GM13977 (cell line): Measurements from ENCODE around the gene MAG.

ENCODE experiments used
- DNase-seq: peaks from one replicate; pipeline ENCODE4 v3.0.0; 2012; ENCODE audit warnings: low spot score
- in situ Hi-C: fragments of 300-500 bp; cut with MboI; formaldehyde crosslinking; loops from one replicate; pipeline ENCODE4 v1.12.0; 2022; ENCODE audit warnings: low sequenced_read_pairs, low pct_unique_long_range_greater_than_20kb, mixed read lengths, inconsistent platforms; ENCODE audit not compliant: unreplicated experiment
- TF ChIP-seq, protein P1 (sequence below): IDR thresholded peaks from 2 replicates; pipeline ENCODE4 v1.5.1; 2012; ENCODE audit warnings: mild to moderate bottlenecking, control low read depth; ENCODE audit not compliant: insufficient read depth; ENCODE audit errors: extremely low read depth, missing control alignments

MAG gene

DNA sequence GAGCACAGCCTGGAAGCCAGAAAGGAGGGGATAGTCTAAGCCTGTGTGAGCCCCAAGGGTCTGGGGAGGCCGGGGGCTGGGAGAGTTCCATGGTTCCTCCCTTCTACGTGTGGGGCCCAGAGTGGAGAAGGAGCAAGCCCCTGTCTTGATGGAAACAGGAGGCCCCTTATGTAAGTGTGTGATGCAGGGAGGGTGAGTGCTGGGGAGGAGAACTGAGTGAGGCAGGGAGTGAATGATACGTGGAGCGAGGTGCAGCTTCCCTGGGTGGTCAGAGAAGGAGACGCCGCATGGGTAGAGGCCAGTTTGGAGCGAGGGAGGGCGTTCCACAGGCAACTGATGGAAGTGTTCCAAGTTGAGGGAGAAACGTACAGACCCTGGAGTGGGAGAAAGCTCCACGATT, 16.0 kb downstream of the MAG start:
- DNase-seq = no peak
- in situ Hi-C loops = no loop called here
- TF ChIP-seq, protein P1, sequence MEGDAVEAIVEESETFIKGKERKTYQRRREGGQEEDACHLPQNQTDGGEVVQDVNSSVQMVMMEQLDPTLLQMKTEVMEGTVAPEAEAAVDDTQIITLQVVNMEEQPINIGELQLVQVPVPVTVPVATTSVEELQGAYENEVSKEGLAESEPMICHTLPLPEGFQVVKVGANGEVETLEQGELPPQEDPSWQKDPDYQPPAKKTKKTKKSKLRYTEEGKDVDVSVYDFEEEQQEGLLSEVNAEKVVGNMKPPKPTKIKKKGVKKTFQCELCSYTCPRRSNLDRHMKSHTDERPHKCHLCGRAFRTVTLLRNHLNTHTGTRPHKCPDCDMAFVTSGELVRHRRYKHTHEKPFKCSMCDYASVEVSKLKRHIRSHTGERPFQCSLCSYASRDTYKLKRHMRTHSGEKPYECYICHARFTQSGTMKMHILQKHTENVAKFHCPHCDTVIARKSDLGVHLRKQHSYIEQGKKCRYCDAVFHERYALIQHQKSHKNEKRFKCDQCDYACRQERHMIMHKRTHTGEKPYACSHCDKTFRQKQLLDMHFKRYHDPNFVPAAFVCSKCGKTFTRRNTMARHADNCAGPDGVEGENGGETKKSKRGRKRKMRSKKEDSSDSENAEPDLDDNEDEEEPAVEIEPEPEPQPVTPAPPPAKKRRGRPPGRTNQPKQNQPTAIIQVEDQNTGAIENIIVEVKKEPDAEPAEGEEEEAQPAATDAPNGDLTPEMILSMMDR = no peak

DNA sequence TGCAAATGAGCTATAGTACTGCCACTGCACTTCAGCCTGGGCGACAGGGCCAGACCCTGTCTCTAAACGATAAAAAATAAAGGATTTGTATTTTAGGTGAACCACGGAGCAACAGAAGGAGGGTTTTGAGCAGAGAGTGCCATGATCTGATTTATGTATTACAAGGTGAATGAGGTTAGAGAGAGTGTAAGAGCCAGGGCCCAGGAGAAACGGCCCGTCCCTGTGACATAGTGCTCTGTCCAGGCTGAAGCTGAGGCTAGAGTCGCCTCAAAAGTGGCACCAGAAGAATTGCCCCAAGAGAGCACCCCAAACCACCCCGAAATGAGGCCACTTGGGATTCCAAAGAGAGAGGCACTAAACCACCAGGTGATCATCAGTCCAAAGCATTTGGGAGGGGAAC, 16.9 kb downstream of the MAG start:
- TF ChIP-seq, protein P1 = no peak
- DNase-seq = no peak
- in situ Hi-C loops = no loop called here

DNA sequence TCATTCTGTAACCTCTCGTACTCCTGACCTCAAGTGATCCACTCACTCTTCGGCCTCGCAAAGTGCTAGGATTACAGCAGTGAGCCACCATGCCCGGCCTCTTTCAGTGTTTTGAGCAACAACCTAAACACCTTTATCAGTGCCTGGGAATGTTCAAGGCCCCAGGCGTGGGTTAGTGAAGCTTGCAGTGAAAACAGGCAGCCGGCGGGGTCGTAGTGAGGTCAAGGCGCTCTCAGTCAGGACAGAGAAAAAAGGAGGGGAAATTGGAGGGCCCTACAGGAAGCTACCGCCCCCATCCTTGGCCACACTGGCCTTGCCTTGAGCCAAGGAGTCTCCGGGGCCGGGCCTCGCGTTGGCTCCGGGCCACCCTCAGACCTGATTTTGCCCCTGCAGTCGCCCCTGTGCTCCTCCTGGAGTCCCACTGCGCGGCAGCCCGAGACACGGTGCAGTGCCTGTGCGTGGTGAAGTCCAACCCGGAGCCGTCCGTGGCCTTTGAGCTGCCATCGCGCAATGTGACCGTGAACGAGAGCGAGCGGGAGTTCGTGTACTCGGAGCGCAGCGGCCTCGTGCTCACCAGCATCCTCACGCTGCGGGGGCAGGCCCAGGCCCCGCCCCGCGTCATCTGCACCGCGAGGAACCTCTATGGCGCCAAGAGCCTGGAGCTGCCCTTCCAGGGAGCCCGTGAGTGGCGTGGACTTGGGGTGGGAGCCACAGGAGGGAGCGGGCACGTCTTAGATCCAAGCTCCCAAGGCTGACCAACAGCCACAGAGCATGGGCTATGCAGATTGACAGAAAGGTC, 17.7 kb downstream of the MAG start:
- TF ChIP-seq, protein P1 = no peak
- DNase-seq = no peak

DNA sequence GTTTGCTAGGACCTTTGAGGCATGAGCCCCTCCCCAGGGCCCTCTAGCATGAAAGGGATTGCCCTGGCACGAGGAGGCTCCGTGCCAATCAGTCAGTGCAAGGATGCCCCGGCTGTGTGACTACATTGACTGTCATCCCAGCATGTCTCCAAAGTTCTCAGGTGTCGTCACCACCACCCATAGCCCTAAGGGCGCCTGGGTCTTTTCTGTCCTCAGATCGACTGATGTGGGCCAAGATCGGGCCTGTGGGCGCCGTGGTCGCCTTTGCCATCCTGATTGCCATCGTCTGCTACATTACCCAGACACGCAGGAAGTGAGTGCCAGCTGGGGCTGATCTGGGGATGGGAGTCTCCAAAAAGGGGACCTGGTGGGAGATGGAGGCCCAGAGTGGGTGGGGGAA, 18.4 kb downstream of the MAG start:
- in situ Hi-C loops = no loop called here
- TF ChIP-seq, protein P1 = no peak
- no peak for DNase-seq

More for the DNA sequence above, 17.7 kb downstream of the MAG start:
- in situ Hi-C loops = no loop called here

DNA sequence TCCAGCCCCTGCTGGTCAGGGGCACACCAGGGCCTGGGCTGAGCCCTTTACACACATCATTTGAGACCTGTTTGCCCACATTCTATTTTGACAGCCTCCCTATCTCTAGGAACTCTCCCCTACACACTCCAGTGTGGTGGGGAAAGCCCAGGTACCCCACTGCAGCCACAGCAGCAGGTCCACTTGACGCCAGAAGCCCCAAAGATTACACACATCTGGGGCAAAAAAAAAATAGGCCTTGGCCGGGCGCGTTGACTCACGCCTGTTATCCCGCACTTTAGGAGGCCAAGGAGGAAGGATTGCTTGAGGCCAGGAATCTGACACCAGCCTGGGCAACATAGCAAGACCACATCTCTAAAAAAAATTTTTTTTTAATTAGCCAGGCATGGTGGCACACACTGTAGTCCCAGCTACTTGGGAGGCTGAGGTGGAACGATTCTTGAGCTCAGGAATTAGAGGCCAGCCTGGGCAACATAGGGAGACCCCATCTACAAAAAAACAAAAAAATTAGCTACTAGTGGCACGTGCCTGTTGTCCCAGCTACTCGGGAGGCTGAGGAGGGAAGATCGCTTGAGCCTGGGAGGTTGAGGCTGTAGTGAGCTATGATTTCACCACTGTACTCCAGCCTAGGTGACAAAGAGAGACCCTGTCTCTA, 19.0 kb downstream of the MAG start:
- TF ChIP-seq, protein P1 = no peak
- DNase-seq = no peak
- in situ Hi-C loops = no loop called here

DNA sequence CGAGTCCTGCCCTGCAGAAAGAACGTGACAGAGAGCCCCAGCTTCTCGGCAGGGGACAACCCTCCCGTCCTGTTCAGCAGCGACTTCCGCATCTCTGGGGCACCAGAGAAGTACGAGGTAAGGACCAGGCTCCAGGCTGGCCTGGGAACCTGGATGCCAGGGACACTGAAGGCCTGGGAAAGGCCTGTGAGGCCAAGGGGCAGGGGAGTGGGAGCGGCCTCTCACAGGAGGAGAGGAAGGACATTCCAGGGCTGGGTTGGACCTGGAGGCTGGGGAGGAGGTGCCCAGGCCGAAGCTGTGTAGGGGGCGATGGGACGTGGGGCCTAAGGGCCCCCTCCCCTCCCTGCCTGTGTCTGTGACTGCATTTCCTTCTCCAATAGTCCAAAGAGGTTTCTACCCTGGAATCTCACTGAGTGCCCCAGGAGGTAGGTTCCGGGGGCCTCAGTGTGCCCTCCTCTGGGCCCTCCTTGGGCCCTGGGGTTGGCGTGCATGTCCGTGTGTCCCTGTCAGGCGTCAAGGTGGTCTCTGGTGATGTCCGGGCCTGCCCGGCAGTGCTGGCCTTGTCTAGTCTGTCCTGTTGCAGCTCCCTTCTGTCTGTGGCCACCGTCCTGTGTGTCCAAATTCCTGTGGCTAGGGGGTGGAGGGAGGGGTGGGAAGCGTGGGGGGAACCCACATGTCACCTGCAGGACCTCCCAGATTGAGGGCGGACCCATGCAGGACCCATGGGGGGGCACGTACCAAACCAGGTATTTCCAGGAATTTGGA, 20.1 kb downstream of the MAG start:
- DNase-seq = no peak
- in situ Hi-C loops = no loop called here
- TF ChIP-seq, protein P1 = no peak
